ENCODE results near the gene SNTB2. TPM values are rescaled to one million over a fixed set of nuclear protein-coding genes. Genes with fewer than 3 reads are reported as not detected.
"Not testable (repeated sequence)": the region's sequence is repeated elsewhere in the genome, so short reads cannot be mapped to it uniquely, and the experiment has no call there.

SNTB2 gene
- total RNA-seq, 1 experiment from 2014 or later = 30.3 TPM

GRCh38 chr16:69145658-69146057, 41.3 kb upstream of the SNTB2 start:
- H3F3A ChIP-seq (ENCODE audit: insufficient read depth, low read depth) = peaks cover 29% of the 10 kb centered on the region; the same call in 1 of the 2 replicates
- no peak overlapping the region for H2AFZ ChIP-seq
- ChIA-PET CTCF (interaction anchor here (0.7 kb wide), 2 partner anchors 13 to 143 kb away, joined by 3 to 5 read pairs; no protein-coding TSS in a partner anchor), POLR2A (ENCODE audit: unreplicated experiment) (no interaction called here)
- no peak overlapping the region for H3K4me3 ChIP-seq
- H3K27me3 ChIP-seq (ENCODE audit: insufficient read depth, low read depth) = no peaks in the 10 kb centered on the region
- peaks cover 9% of the 10 kb centered on the region; the same call in 1 of the 2 replicates for H4K20me1 ChIP-seq (ENCODE audit: insufficient read depth)
- no peaks in the 10 kb centered on the region for H3K9me3 ChIP-seq (ENCODE audit: insufficient read depth, low read depth)
- no peaks in the 10 kb centered on the region for H3K79me2 ChIP-seq (ENCODE audit: low read depth)
- H3K4me2 ChIP-seq = no peak overlapping the region
- intact Hi-C loops (cut with micrococcal nuclease; ENCODE audit: unreplicated experiment) = no loop called here
- H3K36me3 ChIP-seq (ENCODE audit: low read depth) = peaks cover 42% of the 10 kb centered on the region
- H3K4me1 ChIP-seq (replicated peaks; ENCODE audit: insufficient read depth) = no peaks in the 10 kb centered on the region
- peak overlapping the region; percentile 38; the same call in 1 of the 2 replicates for H3K27ac ChIP-seq
- BruUV-seq (replicated peaks) = no TSS peak
- no peak for DNase-seq
- TF ChIP-seq EZH2 (IDR thresholded peaks at IDR 0.05; ENCODE audit: low read depth) = no peak
- TF ChIP-seq CTCF (conservative IDR thresholded peaks at IDR 0.05) = no peak
- H3K9me2 ChIP-seq (ENCODE audit: insufficient read depth) = no peaks in the 10 kb centered on the region

- ChIA-PET POLR2A (ENCODE audit: unreplicated experiment) (interaction anchor here (0.7 kb wide), 1 partner anchor 127 kb away, joined by 3 read pairs; no protein-coding TSS in a partner anchor), CTCF (interaction anchor here (0.7 to 1.3 kb wide), 2 partner anchors 136 to 137 kb away, joined by 3 read pairs; no protein-coding TSS in a partner anchor)
- DNase-seq; H3K4me1 ChIP-seq (replicated peaks; ENCODE audit: insufficient read depth); H3K4me3 ChIP-seq; H3K27me3 ChIP-seq (ENCODE audit: insufficient read depth, low read depth); H3K4me2 ChIP-seq; H3K9me3 ChIP-seq (ENCODE audit: insufficient read depth, low read depth); H3K9me2 ChIP-seq (ENCODE audit: insufficient read depth); BruUV-seq (replicated peaks); H2AFZ ChIP-seq; H4K20me1 ChIP-seq (ENCODE audit: insufficient read depth); H3K79me2 ChIP-seq (ENCODE audit: low read depth); H3K27ac ChIP-seq: not testable (repeated sequence)
- Histone ChIP-seq H3F3A (ENCODE audit: insufficient read depth, low read depth) (peaks cover 34% of the 10 kb centered on the region; the same call in 1 of the 2 replicates), H3K36me3 (ENCODE audit: low read depth) (peaks cover 38% of the 10 kb centered on the region)
- intact Hi-C loops (cut with micrococcal nuclease; ENCODE audit: unreplicated experiment) = loop anchor here (1.0 kb wide), 1 partner anchor 138 kb away; no protein-coding TSS in a partner anchor
Observed at GRCh38 chr16:69149621-69150020, 37.3 kb upstream of the SNTB2 start.

DNA sequence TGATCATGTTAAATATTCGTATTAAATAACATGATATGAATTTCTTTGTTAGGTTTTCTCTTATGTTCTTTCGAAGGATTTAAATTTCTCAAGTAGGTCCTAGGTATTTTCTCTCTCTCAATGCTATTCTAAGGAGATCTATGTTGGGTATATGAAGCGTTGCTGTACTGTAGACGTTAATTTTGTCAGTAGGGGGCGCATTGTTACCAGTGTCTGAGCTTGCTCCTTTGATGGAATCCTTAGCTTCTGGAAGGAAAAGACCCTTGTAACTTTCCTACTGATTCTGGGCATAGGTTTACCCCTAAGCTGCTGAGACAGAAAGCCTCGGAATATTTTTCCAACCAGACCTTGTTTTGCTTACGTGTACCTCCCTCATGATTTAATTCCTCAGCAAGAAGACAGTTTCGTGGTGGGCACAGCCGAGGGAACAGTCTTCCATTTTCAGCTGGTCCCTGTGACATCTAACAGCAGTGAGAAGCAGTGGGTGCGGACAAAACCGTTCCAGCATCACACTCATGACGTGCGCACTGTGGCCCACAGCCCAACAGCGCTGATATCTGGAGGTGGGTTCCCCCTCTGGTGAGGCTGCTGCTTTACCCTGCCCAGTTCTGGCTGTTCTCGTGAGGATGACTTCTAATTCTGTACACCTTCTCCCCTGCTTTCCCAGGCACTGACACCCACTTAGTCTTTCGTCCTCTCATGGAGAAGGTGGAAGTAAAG, 36.7 kb upstream of the SNTB2 start:
- CTCF ChIA-PET = interaction anchor here (0.5 to 1.3 kb wide), 7 partner anchors 18 to 548 kb away, joined by 3 read pairs; no protein-coding TSS in a partner anchor
- Histone ChIP-seq H4K20me1 (ENCODE audit: insufficient read depth) (0 out of 2 replicates have a peak, but pooled peaks cover 4% of the 10 kb centered on the region), H3K9me2 (ENCODE audit: insufficient read depth) (no peaks in the 10 kb centered on the region), H3F3A (ENCODE audit: insufficient read depth, low read depth) (peaks cover 32% of the 10 kb centered on the region; the same call in 1 of the 2 replicates), H3K4me1 (replicated peaks; ENCODE audit: insufficient read depth) (no peaks in the 10 kb centered on the region), H3K4me3 (no peak overlapping the region), H3K27me3 (ENCODE audit: insufficient read depth, low read depth) (no peaks in the 10 kb centered on the region), H3K79me2 (ENCODE audit: low read depth) (no peaks in the 10 kb centered on the region), H3K9me3 (ENCODE audit: insufficient read depth, low read depth) (no peaks in the 10 kb centered on the region), H3K27ac (no peak overlapping the region), H2AFZ (no peak overlapping the region), H3K4me2 (no peak overlapping the region), H3K36me3 (ENCODE audit: low read depth) (peaks cover 35% of the 10 kb centered on the region)
- POLR2A ChIA-PET (ENCODE audit: unreplicated experiment) = interaction anchor here (0.6 to 0.7 kb wide), 4 partner anchors 41 to 844 kb away, joined by 3 read pairs; no protein-coding TSS in a partner anchor
- peak; percentile 34 to 53 for DNase-seq
- TF ChIP-seq CTCF (conservative IDR thresholded peaks at IDR 0.05) (peak; percentile 87), EZH2 (IDR thresholded peaks at IDR 0.05; ENCODE audit: low read depth) (no peak)
- intact Hi-C loops (cut with micrococcal nuclease; ENCODE audit: unreplicated experiment) = loop anchor here (1.0 kb wide), 1 partner anchor 137 kb away; no protein-coding TSS in a partner anchor
- no TSS peak for BruUV-seq (replicated peaks)

All from PC-9 (cell line).